Esophagus muscularis mucosa (tissue), 4 donors: ENCODE results near the gene APOC3. TPM values are rescaled to one million over a fixed set of nuclear protein-coding genes. Genes with fewer than 3 reads are reported as not detected.
"Not testable (repeated sequence)": the region's sequence is repeated elsewhere in the genome, so short reads cannot be mapped to it uniquely, and the experiment has no call there.

Experiments used
- DNase-seq: peaks from one replicate; pipeline ENCODE4 v3.0.0-alpha.2; 2017; ENCODE audit errors: extremely low spot score
- H3K27ac ChIP-seq, 4 donors: fragments of 200-600 bp; sonication (generic); replicated peaks in 1 of 4; 1 replicate in 3 of 4; 2 replicates in 1 of 4; pipeline ENCODE4 v1.5.1; 2016 to 2019; ENCODE audit warnings: mild to moderate bottlenecking in 1 of 4
- H3K27me3 ChIP-seq, 4 donors: fragments of 200-600 bp; sonication (generic); one replicate each; pipeline versions ENCODE4 v1.5.1 to v1.6.0; 2016 to 2019
- H3K36me3 ChIP-seq, 4 donors: fragments of 200-600 bp; sonication (generic); one replicate each; pipeline ENCODE4 v1.5.1; 2016 to 2019
- H3K4me1 ChIP-seq, 4 donors: fragments of 200-600 bp; sonication (generic); one replicate each; pipeline ENCODE4 v1.5.1; 2016 to 2019
- H3K4me3 ChIP-seq, 4 donors: fragments of 200-600 bp; sonication (generic); 1 replicate in 2 of 4; 2 replicates in 2 of 4; pipeline ENCODE4 v1.5.1; 2016 to 2019; ENCODE audit warnings: mild to moderate bottlenecking in 4 of 4, moderate library complexity in 1 of 4
- H3K9me3 ChIP-seq, 4 donors: fragments of 200-600 bp; sonication (generic); 1 replicate in 3 of 4; 2 replicates in 1 of 4; pipeline ENCODE4 v1.5.1; 2016 to 2019
- CTCF ChIP-seq, 3 experiments: fragments of 200-600 bp in 2 of 3; fragments of 450-650 bp in 1 of 3; sonication (generic) in 2 of 3; IDR thresholded peaks; one replicate each; pipeline ENCODE4 v1.5.1; 2017 to 2019; ENCODE audit warnings: antibody characterized with exemption in 3 of 3, mild to moderate bottlenecking in 2 of 3, moderate library complexity in 1 of 3
- EP300 ChIP-seq: sonication (generic); formaldehyde crosslinking; IDR thresholded peaks from one replicate; pipeline ENCODE4 v1.6.1; 2017; ENCODE audit warnings: antibody characterized with exemption
- POLR2A ChIP-seq: fragments of 450-650 bp; IDR thresholded peaks from one replicate; pipeline ENCODE4 v1.6.1; 2017; ENCODE audit warnings: antibody characterized with exemption, moderate library complexity, mild to moderate bottlenecking, low read depth
- POLR2AphosphoS5 ChIP-seq, 2 donors: sonication (generic); formaldehyde crosslinking; IDR thresholded peaks; one replicate each; pipeline ENCODE4 v1.6.1; 2017; ENCODE audit warnings: antibody characterized with exemption in 2 of 2
- WGBS: methylation state at CpG from one replicate; pipeline ENCODE4 v1.1.5; 2018; 5-methylcytosine and 5-hydroxymethylcytosine counted together
- intact Hi-C: fragments of 100-400 bp; cut with DNase I; formaldehyde crosslinking; loops from one replicate; pipeline ENCODE4 v1.15.1; 2023
- total RNA-seq, 4 donors: library from RNA; depleted of rRNA; stranded (reverse); fragments of >200 nt; gene quantifications; one replicate each; pipeline versions ENCODE4 v1.1.0 to v1.2.1, GENCODE V29; 2016

The APOC3 gene
- total RNA-seq, 4 donors from 2014 or later = not detected

GRCh38 chr11:116797816-116798215, 31.9 kb upstream of the APOC3 start:
- intact Hi-C loops = no loop called here
- no peak for TF ChIP-seq POLR2AphosphoS5 (IDR thresholded peaks at IDR 0.05)
- no peak for TF ChIP-seq POLR2A

GRCh38 chr11:116798368-116798767, 31.3 kb upstream of the APOC3 start:
- H3K27me3 ChIP-seq = no peaks in the 10 kb centered on the region
- H3K4me1 ChIP-seq = no peaks in the 10 kb centered on the region
- H3K27ac ChIP-seq = no peak overlapping the region
- intact Hi-C loops = no loop called here
- no peaks in the 10 kb centered on the region for H3K36me3 ChIP-seq
- no peak overlapping the region for H3K4me3 ChIP-seq
- no peak for DNase-seq
- WGBS = 86% methylated on average over 5 of the region's 5 CpGs
- TF ChIP-seq POLR2AphosphoS5 (IDR thresholded peaks at IDR 0.05) (no peak), EP300 (no peak), POLR2A (no peak), CTCF (IDR thresholded peaks at IDR 0.05) (no peak)
- H3K9me3 ChIP-seq = no peaks in the 10 kb centered on the region

More at GRCh38 chr11:116797816-116798215, 31.9 kb upstream of the APOC3 start:
- Histone ChIP-seq H3K27ac (no peak overlapping the region), H3K4me1 (no peaks in the 10 kb centered on the region), H3K9me3 (no peaks in the 10 kb centered on the region), H3K36me3 (no peaks in the 10 kb centered on the region), H3K27me3 (no peaks in the 10 kb centered on the region), H3K4me3 (no peak overlapping the region)
- DNase-seq = no peak
- WGBS = 91% methylated on average over 5 of the region's 5 CpGs

- no peaks in the 10 kb centered on the region for H3K4me1 ChIP-seq
- H3K27ac ChIP-seq = no peak overlapping the region
- DNase-seq = no peak
- H3K27me3 ChIP-seq = no peaks in the 10 kb centered on the region
- TF ChIP-seq CTCF (IDR thresholded peaks at IDR 0.05) (no peak), EP300 (no peak), POLR2A (no peak), POLR2AphosphoS5 (IDR thresholded peaks at IDR 0.05) (no peak)
- 100% methylated on average over 2 of the region's 2 CpGs for WGBS
- H3K9me3 ChIP-seq = no peaks in the 10 kb centered on the region
- intact Hi-C loops = no loop called here
- H3K36me3 ChIP-seq = no peaks in the 10 kb centered on the region
- H3K4me3 ChIP-seq = no peak overlapping the region
Observed at GRCh38 chr11:116800610-116801009, 29.1 kb upstream of the APOC3 start.

GRCh38 chr11:116801662-116802061, 28.0 kb upstream of the APOC3 start:
- H3K27me3 ChIP-seq = not testable (repeated sequence)

GRCh38 chr11:116804001-116804400, 25.7 kb upstream of the APOC3 start:
- no peak for TF ChIP-seq EP300
- TF ChIP-seq POLR2A = no peak
- TF ChIP-seq POLR2AphosphoS5 (IDR thresholded peaks at IDR 0.05) = no peak
- no peak for TF ChIP-seq CTCF (IDR thresholded peaks at IDR 0.05)
- Histone ChIP-seq H3K4me1 (no peaks in the 10 kb centered on the region), H3K27me3 (no peaks in the 10 kb centered on the region), H3K36me3 (no peaks in the 10 kb centered on the region), H3K9me3 (no peaks in the 10 kb centered on the region), H3K4me3 (no peak overlapping the region), H3K27ac (no peak overlapping the region)
- 62% methylated on average over 3 of the region's 3 CpGs for WGBS
- no peak for DNase-seq
- intact Hi-C loops = no loop called here

More at GRCh38 chr11:116801662-116802061, 28.0 kb upstream of the APOC3 start:
- H3K36me3 ChIP-seq, DNase-seq, H3K27ac ChIP-seq, H3K4me1 ChIP-seq, H3K4me3 ChIP-seq, H3K9me3 ChIP-seq, intact Hi-C loops: not testable (repeated sequence)

- Histone ChIP-seq H3K9me3 (no peaks in the 10 kb centered on the region), H3K4me1 (no peaks in the 10 kb centered on the region), H3K4me3 (no peak overlapping the region), H3K27me3 (no peaks in the 10 kb centered on the region), H3K36me3 (no peaks in the 10 kb centered on the region), H3K27ac (no peak overlapping the region)
- no peak for TF ChIP-seq EP300
- no peak for TF ChIP-seq POLR2AphosphoS5 (IDR thresholded peaks at IDR 0.05)
- TF ChIP-seq POLR2A = no peak
- TF ChIP-seq CTCF (IDR thresholded peaks at IDR 0.05) = no peak
- no peak for DNase-seq
- WGBS = 95% methylated on average over 6 of the region's 6 CpGs
- intact Hi-C loops = no loop called here
Observed at GRCh38 chr11:116807601-116808261, 22.0 kb upstream of the APOC3 start.
